Omental fat pad (tissue), 4 donors: ENCODE data around the gene CD101. TPM values are rescaled to one million over a fixed set of nuclear protein-coding genes. Genes with fewer than 3 reads are reported as not detected.

ENCODE experiments used
- ATAC-seq: fragments of 150-250 bp; one replicate; pipeline ENCODE4 v1.9.1; 2016; ENCODE audit warnings: mild to moderate bottlenecking, moderate library complexity; ENCODE audit not compliant: low FRiP score
- DNase-seq: peaks from one replicate; pipeline ENCODE4 v3.0.0-alpha.2; 2019; ENCODE audit warnings: low spot score
- CTCF ChIP-seq, 3 donors: fragments of 450-650 bp; IDR thresholded peaks; one replicate each; pipeline ENCODE4 v1.5.1; 2016 to 2017; ENCODE audit warnings: antibody characterized with exemption in 3 of 3, mild to moderate bottlenecking in 3 of 3, moderate library complexity in 2 of 3
- total RNA-seq, 4 donors: library from RNA; depleted of rRNA; stranded (reverse); fragments of >200 nt; gene quantifications; one replicate each; pipeline ENCODE4 v1.1.0, GENCODE V29; 2016

Gene CD101
- total RNA-seq, 4 donors from 2014 or later: 0.47 to 2.0 (median 1.8) TPM

- DNase-seq: no peak
- TF ChIP-seq CTCF (IDR thresholded peaks at IDR 0.05): no peak
- ATAC-seq: no peak
Observed at GRCh38 chr1:117022114-117022513, 20.6 kb downstream of the CD101 start.

DNA sequence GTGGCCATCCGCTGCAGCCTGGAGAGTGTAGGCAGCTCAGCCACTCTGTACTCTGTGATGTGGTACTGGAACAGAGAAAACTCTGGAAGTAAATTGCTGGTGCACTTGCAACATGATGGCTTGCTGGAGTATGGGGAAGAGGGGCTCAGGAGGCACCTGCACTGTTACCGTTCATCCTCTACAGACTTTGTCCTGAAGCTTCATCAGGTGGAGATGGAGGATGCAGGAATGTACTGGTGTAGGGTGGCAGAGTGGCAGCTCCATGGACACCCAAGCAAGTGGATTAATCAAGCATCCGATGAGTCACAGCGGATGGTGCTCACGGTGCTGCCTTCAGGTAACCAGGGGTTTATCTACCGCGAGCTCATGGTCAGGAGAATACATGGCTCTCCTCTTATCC is 24.0 kb downstream of the CD101 start:
- ATAC-seq (no peak), DNase-seq (no peak)
- TF ChIP-seq CTCF (IDR thresholded peaks at IDR 0.05): no peak

GRCh38 chr1:117026361-117026760 is 24.8 kb downstream of the CD101 start:
- DNase-seq: no peak
- ATAC-seq: no peak
- TF ChIP-seq CTCF (IDR thresholded peaks at IDR 0.05): no peak

DNA sequence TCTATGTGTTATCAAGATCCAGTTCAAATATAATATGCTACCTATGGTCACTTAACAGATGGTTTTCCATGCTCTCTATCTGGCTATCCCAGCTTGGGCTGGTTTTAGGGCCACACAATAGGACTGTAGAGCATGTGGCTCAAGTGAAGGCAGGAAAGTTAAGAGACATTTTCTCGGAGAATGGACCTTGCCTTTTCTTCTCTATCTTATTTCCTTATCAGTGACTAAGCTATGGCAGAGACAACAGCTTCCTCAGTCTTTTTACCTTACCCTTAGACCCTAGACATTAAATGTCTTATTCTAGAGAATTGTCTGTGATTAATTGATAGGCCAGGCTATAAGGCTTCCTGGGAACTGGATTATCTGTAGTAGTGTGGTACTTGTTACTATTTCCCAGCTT is 28.1 kb downstream of the CD101 start:
- no peak for TF ChIP-seq CTCF (IDR thresholded peaks at IDR 0.05)
- DNase-seq: no peak
- ATAC-seq: no peak

GRCh38 chr1:117030271-117030877 is 28.8 kb downstream of the CD101 start:
- ATAC-seq (no peak), DNase-seq (no peak)
- no peak for TF ChIP-seq CTCF (IDR thresholded peaks at IDR 0.05)

DNA sequence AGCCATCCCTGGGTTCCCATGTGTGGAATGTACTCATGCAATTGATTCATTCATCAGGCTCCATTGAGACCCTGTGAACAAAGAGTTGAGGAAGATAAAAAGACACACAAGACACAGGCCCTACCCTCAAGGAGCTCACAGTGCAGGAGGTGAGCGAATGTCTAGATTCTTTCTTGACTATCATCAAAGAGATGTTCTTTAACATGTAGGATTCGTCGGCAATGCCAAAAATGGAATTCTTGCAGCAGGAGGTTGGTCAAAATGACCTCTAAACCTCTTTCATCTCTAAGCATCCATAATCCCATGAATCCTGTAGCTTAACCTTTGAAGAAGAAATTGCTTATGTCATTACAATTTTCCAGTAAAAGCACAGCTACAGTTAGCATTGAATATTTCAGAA is 30.7 kb downstream of the CD101 start:
- ATAC-seq (no peak), DNase-seq (no peak)
- TF ChIP-seq CTCF (IDR thresholded peaks at IDR 0.05): no peak

DNA sequence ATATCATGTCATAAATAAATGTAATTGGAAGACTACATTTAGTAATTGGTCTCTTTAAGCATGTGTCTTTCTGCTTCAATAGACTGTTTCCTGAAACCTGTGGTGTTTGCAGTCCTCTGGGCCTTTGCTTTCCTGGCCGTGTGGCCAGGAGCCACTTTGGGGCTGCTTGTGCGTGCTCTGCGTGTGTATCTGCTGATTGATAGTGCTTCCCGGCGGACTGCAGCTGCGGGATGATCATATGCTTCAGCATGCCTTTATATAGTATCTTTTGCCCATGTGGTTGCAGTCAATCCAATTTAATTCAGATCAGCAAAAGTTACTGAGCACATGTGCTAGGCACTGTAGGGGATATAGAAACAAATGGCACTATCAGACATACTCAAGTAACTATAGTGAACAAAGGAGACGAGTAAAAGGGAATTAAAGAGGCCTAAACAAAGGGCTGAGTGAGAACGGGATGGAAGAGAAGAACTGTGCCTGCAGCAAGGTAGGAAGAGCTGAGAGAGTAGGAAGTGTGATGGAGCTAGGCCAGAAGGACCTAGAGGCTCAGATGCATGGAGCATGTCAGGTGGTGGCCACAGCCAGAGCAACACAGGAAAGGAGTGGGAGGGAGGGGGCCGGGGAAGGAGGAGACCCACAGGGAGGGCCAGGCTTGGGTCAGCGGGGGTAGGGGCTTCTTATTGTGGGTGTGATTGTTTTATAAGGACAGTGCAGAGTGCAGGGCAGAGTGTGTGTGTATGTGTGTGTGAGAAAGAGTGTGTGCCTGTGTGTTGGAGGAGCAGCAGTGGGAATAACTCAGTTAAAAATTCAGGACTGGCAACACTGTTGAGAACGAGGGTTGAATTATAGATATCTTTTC is 31.4 kb downstream of the CD101 start:
- TF ChIP-seq CTCF (IDR thresholded peaks at IDR 0.05): no peak
- no peak for DNase-seq
- no peak for ATAC-seq
